K562 (cell line): Measurements from ENCODE around the gene SPATA32. TPM values are rescaled to one million over a fixed set of nuclear protein-coding genes. Genes with fewer than 3 reads are reported as not detected.

Experiments
- ATAC-seq: fragments of 200-7000 bp; cut with Tn5 transposase; 3 replicates; pipeline ENCODE4 v1.9.1; 2020; ENCODE audit warnings: moderate library complexity
- BruUV-seq: library from RNA; stranded (reverse); fragments of 400-500 nt; replicated peaks from 2 replicates; lab custom pipeline; 2021; lab: Mats Ljungman, UMichigan
- CTCF ChIA-PET: fragments of 300-600 bp; formaldehyde crosslinking; extraction: SDS; loops from one replicate; lab custom pipeline; 2021; ENCODE audit warnings: low intra/inter-chr PET ratio; lab: Yijun Ruan, JAX
- POLR2A ChIA-PET: fragments of 300-600, 350-650 bp; sonication (Branson Sonifier 250); formaldehyde crosslinking; extraction: SDS; loops from one replicate; lab custom pipeline; 2021; ENCODE audit warnings: antibody characterized with exemption, inconsistent platforms; lab: Yijun Ruan, JAX
- DNase-seq, 4 experiments: peaks; one replicate each; pipeline versions ENCODE4 v3.0.0 to v3.0.0-alpha.2; 2011 to 2018; ENCODE audit warnings: low spot score in 3 of 4, mixed read lengths in 3 of 4; ENCODE audit errors: extremely low read depth in 1 of 4
- FAIRE-seq: peaks from 2 replicates; lab custom pipeline; 2011; peaks lifted over from hg19 to GRCh38; lab: Jason Lieb, UNC
- H2AFZ ChIP-seq: 2 replicates; pipeline ENCODE4 v1.6.0; 2011; ENCODE audit warnings: low read depth, low read length, control low read depth, inconsistent platforms
- H3K27ac ChIP-seq: fragments of 200-600 bp; 3 replicates; pipeline ENCODE4 v1.8.0; 2011; ENCODE audit warnings: low read depth, mild to moderate bottlenecking, control low read depth, inconsistent platforms, low read length, moderate library complexity, mixed read lengths; ENCODE audit errors: extremely low read depth
- H3K27me3 ChIP-seq, 2 experiments: fragments of 300-600 bp in 1 of 2; 2 replicates in 1 of 2; 3 replicates in 1 of 2; pipeline versions ENCODE4 v1.6.0 to v1.8.0; 2011; ENCODE audit warnings: inconsistent platforms in 2 of 2, low read length in 2 of 2, mild to moderate bottlenecking in 1 of 2, mixed read lengths in 1 of 2, moderate library complexity in 1 of 2; ENCODE audit not compliant: control insufficient read depth in 2 of 2, insufficient read depth in 2 of 2
- H3K36me3 ChIP-seq: fragments of 300-600 bp; 3 replicates; pipeline ENCODE4 v1.8.0; 2011; ENCODE audit warnings: mild to moderate bottlenecking, low read length, inconsistent platforms; ENCODE audit not compliant: control insufficient read depth, insufficient read depth
- H3K4me1 ChIP-seq, 2 experiments: fragments of 200-600 bp in 1 of 2; replicated peaks in 1 of 2; 2 replicates in 1 of 2; 3 replicates in 1 of 2; pipeline versions ENCODE4 v1.5.1 to v1.8.0; 2011; ENCODE audit warnings: inconsistent platforms in 2 of 2, low read length in 2 of 2, mild to moderate bottlenecking in 1 of 2, mixed read lengths in 1 of 2, moderate library complexity in 1 of 2; ENCODE audit not compliant: control insufficient read depth in 2 of 2, insufficient read depth in 2 of 2
- H3K4me2 ChIP-seq: 2 replicates; pipeline ENCODE4 v1.6.1; 2011; ENCODE audit warnings: low read length, control low read depth, inconsistent platforms, mixed read lengths; ENCODE audit not compliant: insufficient read depth
- H3K4me3 ChIP-seq: fragments of 200-600 bp; sonication (generic), shearing (Covaris generic); 2 replicates; pipeline ENCODE4 v1.5.1; 2016; ENCODE audit warnings: control low read depth, inconsistent platforms
- H3K79me2 ChIP-seq: fragments of 200-600 bp; 3 replicates; pipeline ENCODE4 v1.8.0; 2011; ENCODE audit warnings: low read length, inconsistent platforms; ENCODE audit not compliant: control insufficient read depth, insufficient read depth
- H3K9ac ChIP-seq, 2 experiments: 2 replicates each; pipeline versions ENCODE4 v1.6.0 to v1.6.1; 2011; ENCODE audit warnings: low read depth in 2 of 2, low read length in 2 of 2, control low read depth in 1 of 2, inconsistent platforms in 1 of 2, mild to moderate bottlenecking in 1 of 2, mixed read lengths in 1 of 2; ENCODE audit not compliant: insufficient read depth in 1 of 2
- H3K9me1 ChIP-seq: one replicate; pipeline ENCODE4 v1.6.0; 2011; ENCODE audit warnings: inconsistent platforms, mild to moderate bottlenecking, low read length, moderate library complexity; ENCODE audit not compliant: control insufficient read depth, insufficient read depth
- H3K9me3 ChIP-seq: replicated peaks from 2 replicates; pipeline ENCODE4 v1.5.1; 2011; ENCODE audit warnings: low read depth, low read length, inconsistent platforms; ENCODE audit not compliant: control insufficient read depth, insufficient read depth
- H4K20me1 ChIP-seq: replicated peaks from 2 replicates; pipeline ENCODE4 v1.6.1; 2011; ENCODE audit warnings: low read length, inconsistent platforms, mixed read lengths; ENCODE audit not compliant: control insufficient read depth, insufficient read depth
- ELF1 ChIP-seq: fragments of 200-800 bp; sonication (Bioruptor generic); IDR thresholded peaks from 2 replicates; pipeline ENCODE4 v1.6.1; 2016; ENCODE audit warnings: missing genetic modification characterization, missing compliant biosample characterization
- IRF2 ChIP-seq: sonication (generic); formaldehyde crosslinking; IDR thresholded peaks from 2 replicates; pipeline ENCODE4 v1.8.1; 2022; ENCODE audit warnings: mild to moderate bottlenecking, missing genetic modification reagents
- PHTF2 ChIP-seq: fragments of 250-450 bp; sonication (Bioruptor Pico); IDR thresholded peaks from 2 replicates; pipeline ENCODE4 v1.5.0; 2021; ENCODE audit warnings: mild to moderate bottlenecking
- YY1 ChIP-seq, 3 experiments: IDR thresholded peaks; 2 replicates each; pipeline ENCODE4 v1.6.1; 2011; ENCODE audit warnings: low read length in 2 of 3, mild to moderate bottlenecking in 2 of 3, moderate library complexity in 2 of 3, borderline replicate concordance in 1 of 3, control low read depth in 1 of 3, low read depth in 1 of 3; ENCODE audit not compliant: insufficient read depth in 3 of 3, insufficient replicate concordance in 2 of 3, control insufficient read depth in 1 of 3, insufficient read length in 1 of 3; ENCODE audit errors: extremely low read depth in 1 of 3
- ZC3H4 ChIP-seq: sonication (generic); formaldehyde crosslinking; IDR thresholded peaks from 2 replicates; pipeline ENCODE4 v1.9.0; 2021; ENCODE audit warnings: missing genetic modification reagents, borderline replicate concordance
- WGBS: fragments of 100-300 bp; shearing (Covaris generic); methylation state at CpG from one replicate; pipeline ENCODE4 v1.1.6; 2016; ENCODE audit warnings: low coverage, mixed read lengths; ENCODE audit not compliant: insufficient coverage; ENCODE audit errors: missing lambda C conversion rate; 5-methylcytosine and 5-hydroxymethylcytosine counted together
- in situ Hi-C: fragments of 300-500 bp; cut with MboI; formaldehyde crosslinking; loops from 4 replicates; pipeline ENCODE4 v1.15.0; 2018; ENCODE audit warnings: inconsistent platforms, mixed read lengths
- intact Hi-C: fragments of 100-400 bp; cut with micrococcal nuclease; formaldehyde crosslinking; loops from 2 replicates; pipeline ENCODE4 v1.14.2; 2022
- polyA plus RNA-seq, 8 experiments: library from polyadenylated mRNA; depleted of rRNA in 4 of 8; stranded (reverse) in 5 of 8; unstranded in 3 of 8; fragments of >200 nt; fragmentation: Nextera tagmentation in 2 of 8; fragmentation: Illumina TruSeq in 1 of 8; extraction: Ambion mirVana in 2 of 8; extraction: Trizol in 1 of 8; gene quantifications; 2 replicates each; pipeline versions ENCODE4 v1.2.1 to v1.2.3, GENCODE V29; 2011 to 2014; ENCODE audit warnings: inconsistent platforms in 1 of 8, missing spikeins in 1 of 8
- total RNA-seq, 7 experiments: library from RNA; depleted of rRNA in 6 of 7; stranded (reverse); fragments of >200 nt in 6 of 7; fragmentation: Illumina TruSeq in 2 of 7; extraction: Trizol in 2 of 7; gene quantifications; 2 replicates each; pipeline versions ENCODE4 v1.2.1 to v1.2.3, GENCODE V29; 2011 to 2021; ENCODE audit warnings: low replicate concordance in 1 of 7
- TF ChIP-seq, protein P1 (sequence below): fragments of 450-650 bp; IDR thresholded peaks from 2 replicates; pipeline ENCODE4 v1.6.1; 2016; ENCODE audit warnings: mild to moderate bottlenecking, moderate library complexity
- TF ChIP-seq, protein P2 (sequence below): fragments of 450-650 bp; formaldehyde crosslinking; IDR thresholded peaks from 2 replicates; pipeline ENCODE4 v1.4.0; 2020; ENCODE audit warnings: mild to moderate bottlenecking, moderate library complexity

The SPATA32 gene
- total and polyA plus RNA-seq, 9 of the 15 experiments (the other 6 are each of a cell fraction or from before 2014, with no cell fraction given), result 0.03 to 0.06 TPM; not detected in 7

DNA sequence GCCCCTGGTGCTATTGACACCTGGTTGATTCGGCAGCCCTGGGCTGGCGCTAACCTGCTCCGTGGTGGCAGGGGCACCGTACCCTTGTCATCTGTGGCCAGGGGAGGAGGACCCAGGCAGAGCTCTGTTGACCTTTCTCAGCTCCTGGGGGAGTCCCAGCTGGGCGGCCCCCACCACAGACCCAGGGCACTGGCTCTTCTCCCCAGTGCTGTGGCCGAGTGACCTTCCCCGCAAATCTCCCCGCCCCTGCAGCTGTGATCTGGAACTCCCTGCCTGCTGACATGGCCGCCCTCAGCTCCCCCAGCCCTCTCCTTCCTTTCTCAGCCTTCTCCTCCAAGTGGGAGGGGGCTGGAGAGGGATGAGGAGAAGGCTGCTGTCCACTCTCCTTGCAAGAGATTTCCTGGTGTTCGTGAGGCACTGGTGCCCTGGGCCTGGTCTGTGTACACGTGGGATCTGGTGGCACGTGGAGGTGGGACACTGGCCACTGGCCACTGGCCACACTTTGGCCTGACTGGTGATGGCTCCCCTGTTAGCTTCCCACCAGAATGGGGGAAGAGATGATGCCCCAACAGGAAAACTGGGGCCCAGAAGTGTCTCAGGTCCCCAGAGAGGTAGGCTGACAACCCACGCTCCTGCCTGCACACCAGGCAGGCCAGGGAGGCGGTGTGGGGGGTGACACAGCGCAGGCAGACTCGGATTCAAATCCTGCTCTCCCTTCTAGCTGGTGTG, 32.0 kb downstream of the SPATA32 start:
- intact Hi-C loops (no loop called here), in situ Hi-C loops (no loop called here)
- no peaks in the 10 kb centered on the region for H3K27me3 ChIP-seq
- 56% methylated on average over 12 of the region's 16 CpGs for WGBS
- CTCF ChIA-PET, result interaction anchor here (0.5 kb wide), 1 partner anchor 12 kb away, joined by 4 read pairs; no protein-coding TSS in a partner anchor
- ATAC-seq (no peak), FAIRE-seq (no peak), DNase-seq (no peak)
- BruUV-seq, result no TSS peak
- H3K36me3 ChIP-seq, result no peaks in the 10 kb centered on the region
- peaks cover 54 to 72% of the 10 kb centered on the region in 2 experiments for H3K4me1 ChIP-seq
- H2AFZ ChIP-seq, result no peak overlapping the region
- H3K9me1 ChIP-seq, result no peaks in the 10 kb centered on the region
- H3K9me3 ChIP-seq, result no peaks in the 10 kb centered on the region
- H3K4me3 ChIP-seq, result no peak overlapping the region
- H3K9ac ChIP-seq, result peak overlapping the region; percentile 57 to 77; a peak in 3 of 4 replicates
- H3K79me2 ChIP-seq, result peaks cover 48% of the 10 kb centered on the region
- H3K27ac ChIP-seq, result peak overlapping the region; percentile 90
- POLR2A ChIA-PET, result interaction anchor here (0.6 to 9.0 kb wide), 8 partner anchors 11 to 160 kb away, joined by 3 to 92 read pairs (median 4); partner anchors contain the start of gene HEXIM1
- peak overlapping the region; percentile 68 for H3K4me2 ChIP-seq
- no peaks in the 10 kb centered on the region for H4K20me1 ChIP-seq
- TF ChIP-seq YY1 (IDR thresholded peaks at IDR 0.05; ENCODE audit: borderline replicate concordance in 1 of 3, control insufficient read depth in 1 of 3, extremely low read depth in 1 of 3, insufficient read depth in 3 of 3, insufficient read length in 1 of 3, insufficient replicate concordance in 2 of 3, low read depth in 1 of 3, low read length in 2 of 3) (peak in 2 of 3 experiments; percentile 26 to 64), IRF2 (CRISPR knock-in tag) (peak; percentile 36; the same call in 1 of the 2 replicates), ZC3H4 (0 out of 2 replicates have a peak, but pooled peaks have one; percentile 25), PHTF2 (CRISPR knock-in tag) (no peak), ELF1 (tag) (0 out of 2 replicates have a peak, but pooled peaks have one; percentile 19)
- TF ChIP-seq, protein P1, sequence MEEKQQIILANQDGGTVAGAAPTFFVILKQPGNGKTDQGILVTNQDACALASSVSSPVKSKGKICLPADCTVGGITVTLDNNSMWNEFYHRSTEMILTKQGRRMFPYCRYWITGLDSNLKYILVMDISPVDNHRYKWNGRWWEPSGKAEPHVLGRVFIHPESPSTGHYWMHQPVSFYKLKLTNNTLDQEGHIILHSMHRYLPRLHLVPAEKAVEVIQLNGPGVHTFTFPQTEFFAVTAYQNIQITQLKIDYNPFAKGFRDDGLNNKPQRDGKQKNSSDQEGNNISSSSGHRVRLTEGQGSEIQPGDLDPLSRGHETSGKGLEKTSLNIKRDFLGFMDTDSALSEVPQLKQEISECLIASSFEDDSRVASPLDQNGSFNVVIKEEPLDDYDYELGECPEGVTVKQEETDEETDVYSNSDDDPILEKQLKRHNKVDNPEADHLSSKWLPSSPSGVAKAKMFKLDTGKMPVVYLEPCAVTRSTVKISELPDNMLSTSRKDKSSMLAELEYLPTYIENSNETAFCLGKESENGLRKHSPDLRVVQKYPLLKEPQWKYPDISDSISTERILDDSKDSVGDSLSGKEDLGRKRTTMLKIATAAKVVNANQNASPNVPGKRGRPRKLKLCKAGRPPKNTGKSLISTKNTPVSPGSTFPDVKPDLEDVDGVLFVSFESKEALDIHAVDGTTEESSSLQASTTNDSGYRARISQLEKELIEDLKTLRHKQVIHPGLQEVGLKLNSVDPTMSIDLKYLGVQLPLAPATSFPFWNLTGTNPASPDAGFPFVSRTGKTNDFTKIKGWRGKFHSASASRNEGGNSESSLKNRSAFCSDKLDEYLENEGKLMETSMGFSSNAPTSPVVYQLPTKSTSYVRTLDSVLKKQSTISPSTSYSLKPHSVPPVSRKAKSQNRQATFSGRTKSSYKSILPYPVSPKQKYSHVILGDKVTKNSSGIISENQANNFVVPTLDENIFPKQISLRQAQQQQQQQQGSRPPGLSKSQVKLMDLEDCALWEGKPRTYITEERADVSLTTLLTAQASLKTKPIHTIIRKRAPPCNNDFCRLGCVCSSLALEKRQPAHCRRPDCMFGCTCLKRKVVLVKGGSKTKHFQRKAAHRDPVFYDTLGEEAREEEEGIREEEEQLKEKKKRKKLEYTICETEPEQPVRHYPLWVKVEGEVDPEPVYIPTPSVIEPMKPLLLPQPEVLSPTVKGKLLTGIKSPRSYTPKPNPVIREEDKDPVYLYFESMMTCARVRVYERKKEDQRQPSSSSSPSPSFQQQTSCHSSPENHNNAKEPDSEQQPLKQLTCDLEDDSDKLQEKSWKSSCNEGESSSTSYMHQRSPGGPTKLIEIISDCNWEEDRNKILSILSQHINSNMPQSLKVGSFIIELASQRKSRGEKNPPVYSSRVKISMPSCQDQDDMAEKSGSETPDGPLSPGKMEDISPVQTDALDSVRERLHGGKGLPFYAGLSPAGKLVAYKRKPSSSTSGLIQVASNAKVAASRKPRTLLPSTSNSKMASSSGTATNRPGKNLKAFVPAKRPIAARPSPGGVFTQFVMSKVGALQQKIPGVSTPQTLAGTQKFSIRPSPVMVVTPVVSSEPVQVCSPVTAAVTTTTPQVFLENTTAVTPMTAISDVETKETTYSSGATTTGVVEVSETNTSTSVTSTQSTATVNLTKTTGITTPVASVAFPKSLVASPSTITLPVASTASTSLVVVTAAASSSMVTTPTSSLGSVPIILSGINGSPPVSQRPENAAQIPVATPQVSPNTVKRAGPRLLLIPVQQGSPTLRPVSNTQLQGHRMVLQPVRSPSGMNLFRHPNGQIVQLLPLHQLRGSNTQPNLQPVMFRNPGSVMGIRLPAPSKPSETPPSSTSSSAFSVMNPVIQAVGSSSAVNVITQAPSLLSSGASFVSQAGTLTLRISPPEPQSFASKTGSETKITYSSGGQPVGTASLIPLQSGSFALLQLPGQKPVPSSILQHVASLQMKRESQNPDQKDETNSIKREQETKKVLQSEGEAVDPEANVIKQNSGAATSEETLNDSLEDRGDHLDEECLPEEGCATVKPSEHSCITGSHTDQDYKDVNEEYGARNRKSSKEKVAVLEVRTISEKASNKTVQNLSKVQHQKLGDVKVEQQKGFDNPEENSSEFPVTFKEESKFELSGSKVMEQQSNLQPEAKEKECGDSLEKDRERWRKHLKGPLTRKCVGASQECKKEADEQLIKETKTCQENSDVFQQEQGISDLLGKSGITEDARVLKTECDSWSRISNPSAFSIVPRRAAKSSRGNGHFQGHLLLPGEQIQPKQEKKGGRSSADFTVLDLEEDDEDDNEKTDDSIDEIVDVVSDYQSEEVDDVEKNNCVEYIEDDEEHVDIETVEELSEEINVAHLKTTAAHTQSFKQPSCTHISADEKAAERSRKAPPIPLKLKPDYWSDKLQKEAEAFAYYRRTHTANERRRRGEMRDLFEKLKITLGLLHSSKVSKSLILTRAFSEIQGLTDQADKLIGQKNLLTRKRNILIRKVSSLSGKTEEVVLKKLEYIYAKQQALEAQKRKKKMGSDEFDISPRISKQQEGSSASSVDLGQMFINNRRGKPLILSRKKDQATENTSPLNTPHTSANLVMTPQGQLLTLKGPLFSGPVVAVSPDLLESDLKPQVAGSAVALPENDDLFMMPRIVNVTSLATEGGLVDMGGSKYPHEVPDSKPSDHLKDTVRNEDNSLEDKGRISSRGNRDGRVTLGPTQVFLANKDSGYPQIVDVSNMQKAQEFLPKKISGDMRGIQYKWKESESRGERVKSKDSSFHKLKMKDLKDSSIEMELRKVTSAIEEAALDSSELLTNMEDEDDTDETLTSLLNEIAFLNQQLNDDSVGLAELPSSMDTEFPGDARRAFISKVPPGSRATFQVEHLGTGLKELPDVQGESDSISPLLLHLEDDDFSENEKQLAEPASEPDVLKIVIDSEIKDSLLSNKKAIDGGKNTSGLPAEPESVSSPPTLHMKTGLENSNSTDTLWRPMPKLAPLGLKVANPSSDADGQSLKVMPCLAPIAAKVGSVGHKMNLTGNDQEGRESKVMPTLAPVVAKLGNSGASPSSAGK, result no peak
- TF ChIP-seq, protein P2, sequence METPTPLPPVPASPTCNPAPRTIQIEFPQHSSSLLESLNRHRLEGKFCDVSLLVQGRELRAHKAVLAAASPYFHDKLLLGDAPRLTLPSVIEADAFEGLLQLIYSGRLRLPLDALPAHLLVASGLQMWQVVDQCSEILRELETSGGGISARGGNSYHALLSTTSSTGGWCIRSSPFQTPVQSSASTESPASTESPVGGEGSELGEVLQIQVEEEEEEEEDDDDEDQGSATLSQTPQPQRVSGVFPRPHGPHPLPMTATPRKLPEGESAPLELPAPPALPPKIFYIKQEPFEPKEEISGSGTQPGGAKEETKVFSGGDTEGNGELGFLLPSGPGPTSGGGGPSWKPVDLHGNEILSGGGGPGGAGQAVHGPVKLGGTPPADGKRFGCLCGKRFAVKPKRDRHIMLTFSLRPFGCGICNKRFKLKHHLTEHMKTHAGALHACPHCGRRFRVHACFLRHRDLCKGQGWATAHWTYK (CRISPR knock-in tag), result peak; percentile 77
